WTC11 (cell line): ENCODE data around the gene CLBA1. TPM values are rescaled to one million over a fixed set of nuclear protein-coding genes. Genes with fewer than 3 reads are reported as not detected.

Experiments used
- ATAC-seq: fragments of 200-7000 bp; cut with Tn5 transposase; 2 replicates; pipeline ENCODE4 v1.10.0; 2021; ENCODE audit warnings: mild to moderate bottlenecking, moderate library complexity
- CTCF ChIA-PET: fragments of 300-600 bp; sonication (Branson Sonifier 250); formaldehyde crosslinking; loops from one replicate; lab custom pipeline; 2021; ENCODE audit warnings: antibody characterized with exemption; lab: Charles Lee
- POLR2A ChIA-PET: fragments of 350-600 bp; sonication (Branson Sonifier 250); formaldehyde crosslinking; loops from one replicate; lab custom pipeline; 2021; ENCODE audit warnings: antibody characterized with exemption; lab: Charles Lee
- DNase-seq: peaks from one replicate; pipeline ENCODE4 v3.0.0; 2021; ENCODE audit warnings: low spot score
- H3K27ac Mint-ChIP-seq: 2 replicates; pipeline ENCODE4 v1.8.0; 2021; ENCODE audit warnings: mixed read lengths
- H3K27me3 Mint-ChIP-seq: 2 replicates; pipeline ENCODE4 v1.8.0; 2021; ENCODE audit warnings: low read depth, mild to moderate bottlenecking, moderate library complexity, mixed read lengths
- H3K36me3 Mint-ChIP-seq: 2 replicates; pipeline ENCODE4 v1.8.0; 2021; ENCODE audit warnings: mixed read lengths
- H3K4me1 Mint-ChIP-seq: 2 replicates; pipeline ENCODE4 v1.8.0; 2022; ENCODE audit warnings: mixed read lengths
- H3K4me3 Mint-ChIP-seq: 2 replicates; pipeline ENCODE4 v1.8.0; 2021; ENCODE audit warnings: mild to moderate bottlenecking, moderate library complexity, mixed read lengths
- H3K9me3 Mint-ChIP-seq: 2 replicates; pipeline ENCODE4 v1.8.0; 2021; ENCODE audit warnings: mixed read lengths
- AFF4 ChIP-seq: sonication (generic); formaldehyde crosslinking; IDR thresholded peaks from 2 replicates; pipeline ENCODE4 v1.8.1; 2023; ENCODE audit warnings: mild to moderate bottlenecking, missing genetic modification reagents, borderline replicate concordance
- ATF1 ChIP-seq: sonication (generic); formaldehyde crosslinking; IDR thresholded peaks from 2 replicates; pipeline ENCODE4 v1.8.1; 2023; ENCODE audit warnings: mild to moderate bottlenecking, moderate library complexity, missing genetic modification reagents
- ATF2 ChIP-seq: sonication (generic); formaldehyde crosslinking; IDR thresholded peaks from 2 replicates; pipeline ENCODE4 v1.8.1; 2022; ENCODE audit warnings: low read depth, missing genetic modification reagents, borderline replicate concordance
- ATF3 ChIP-seq: sonication (generic); formaldehyde crosslinking; conservative IDR thresholded peaks from 2 replicates; pipeline ENCODE4 v1.8.1; 2022; ENCODE audit warnings: mild to moderate bottlenecking, missing genetic modification reagents
- ATF6 ChIP-seq: sonication (generic); formaldehyde crosslinking; IDR thresholded peaks from 2 replicates; pipeline ENCODE4 v1.8.1; 2023; ENCODE audit warnings: mild to moderate bottlenecking, missing genetic modification reagents
- CREB1 ChIP-seq: sonication (generic); formaldehyde crosslinking; IDR thresholded peaks from 2 replicates; pipeline ENCODE4 v1.8.0; 2023; ENCODE audit warnings: mild to moderate bottlenecking, missing genetic modification reagents
- FOXJ3 ChIP-seq: sonication (generic); formaldehyde crosslinking; IDR thresholded peaks from 2 replicates; pipeline ENCODE4 v1.9.0; 2021; ENCODE audit warnings: missing genetic modification reagents, mild to moderate bottlenecking, borderline replicate concordance
- IRF2 ChIP-seq: sonication (generic); formaldehyde crosslinking; IDR thresholded peaks from 2 replicates; pipeline ENCODE4 v1.8.0; 2022; ENCODE audit warnings: low read depth, missing genetic modification reagents, borderline replicate concordance
- NFE2L1 ChIP-seq: sonication (generic); formaldehyde crosslinking; IDR thresholded peaks from 2 replicates; pipeline ENCODE4 v1.8.1; 2023; ENCODE audit warnings: missing genetic modification reagents
- USF2 ChIP-seq: sonication (generic); formaldehyde crosslinking; IDR thresholded peaks from 2 replicates; pipeline ENCODE4 v1.8.1; 2023; ENCODE audit warnings: mild to moderate bottlenecking, missing genetic modification reagents, moderate library complexity
- ZMAT4 ChIP-seq: fragments of 250-450 bp; sonication (Bioruptor Pico); IDR thresholded peaks from 2 replicates; pipeline ENCODE4 v1.9.0; 2021; ENCODE audit warnings: mild to moderate bottlenecking
- ZNF138 ChIP-seq: sonication (generic); formaldehyde crosslinking; conservative IDR thresholded peaks from 2 replicates; pipeline ENCODE4 v1.8.1; 2022; ENCODE audit warnings: mild to moderate bottlenecking, moderate library complexity, missing genetic modification reagents
- ZNF281 ChIP-seq: sonication (generic); formaldehyde crosslinking; IDR thresholded peaks from 2 replicates; pipeline ENCODE4 v1.8.0; 2023; ENCODE audit warnings: mild to moderate bottlenecking, missing genetic modification reagents
- ZNF416 ChIP-seq: fragments of 250-450 bp; sonication (Bioruptor Pico); IDR thresholded peaks from 2 replicates; pipeline ENCODE4 v1.9.0; 2021; ENCODE audit warnings: mild to moderate bottlenecking, inconsistent platforms
- ZNF671 ChIP-seq: fragments of 250-450 bp; sonication (Bioruptor Pico); IDR thresholded peaks from 2 replicates; pipeline ENCODE4 v1.8.0; 2021; ENCODE audit warnings: mild to moderate bottlenecking
- total RNA-seq: library from RNA; stranded (reverse); gene quantifications from 3 replicates; pipeline ENCODE4 v1.2.3, GENCODE V29; 2021

CLBA1 gene
- total RNA-seq, 1 experiment from 2014 or later: 3.8 TPM

- ChIA-PET CTCF (interaction anchor here (1.2 to 1.5 kb wide), 2 partner anchors 14 to 47 kb away, joined by 4 read pairs; partner anchors contain the start of gene CLBA1), POLR2A (no interaction called here)
These were observed 13.8 kb downstream of the CLBA1 start for GRCh38 chr14:104999361-104999760.

More at GRCh38 chr14:104999361-104999760, 13.8 kb downstream of the CLBA1 start:
- no peak overlapping the region for H3K27ac Mint-ChIP-seq
- no peak overlapping the region for H3K4me3 Mint-ChIP-seq
- no peak for DNase-seq
- H3K36me3 Mint-ChIP-seq: no peaks in the 10 kb centered on the region
- no peak for TF ChIP-seq ATF1
- TF ChIP-seq USF2 (CRISPR knock-in tag): no peak
- no peak for TF ChIP-seq NFE2L1
- TF ChIP-seq FOXJ3 (CRISPR knock-in tag): no peak
- TF ChIP-seq IRF2: no peak
- no peak for TF ChIP-seq ZNF671 (CRISPR knock-in tag)
- no peak for TF ChIP-seq ZNF281
- TF ChIP-seq CREB1: no peak
- no peak for TF ChIP-seq ZNF416
- TF ChIP-seq AFF4 (CRISPR knock-in tag): no peak
- TF ChIP-seq ATF6: no peak
- no peak for TF ChIP-seq ATF3 (CRISPR knock-in tag)
- TF ChIP-seq ZNF138 (CRISPR knock-in tag): no peak
- TF ChIP-seq ZMAT4 (CRISPR knock-in tag): no peak
- no peak for TF ChIP-seq ATF2 (CRISPR knock-in tag)
- no peaks in the 10 kb centered on the region for H3K27me3 Mint-ChIP-seq
- peaks cover 9% of the 10 kb centered on the region; the same call in 1 of the 2 replicates for H3K9me3 Mint-ChIP-seq
- no peak for ATAC-seq
- H3K4me1 Mint-ChIP-seq: no peaks in the 10 kb centered on the region
